Measurements from ENCODE around the gene CLK2.
A peak's percentile ranks its signal among the peaks of the same experiment; 100 is the strongest.
"Not testable (repeated sequence)": the region's sequence is repeated elsewhere in the genome, so short reads cannot be mapped to it uniquely, and the experiment has no call there.

Gene CLK2

GRCh38 chr1:155295942-155296267 lies 22.6 kb upstream of the CLK2 start:
- DNase-seq, result no peak

GRCh38 chr1:155295183-155295941 lies 22.1 kb upstream of the CLK2 start:
- DNase-seq, result no peak

GRCh38 chr1:155294520-155295182 lies 21.3 kb upstream of the CLK2 start:
- DNase-seq, result no peak

GRCh38 chr1:155293086-155293749 lies 19.9 kb upstream of the CLK2 start:
- DNase-seq, result no peak

GRCh38 chr1:155291006-155291405 lies 17.7 kb upstream of the CLK2 start:
- DNase-seq, result not testable (repeated sequence)

- no peak for DNase-seq
These were observed 14.8 kb upstream of the CLK2 start for GRCh38 chr1:155287987-155288543.

- no peak for DNase-seq
These were observed 13.2 kb upstream of the CLK2 start for GRCh38 chr1:155286544-155286943.

GRCh38 chr1:155285631-155286044 lies 12.3 kb upstream of the CLK2 start:
- no peak for DNase-seq

- DNase-seq, result no peak
These were observed 11.8 kb upstream of the CLK2 start for GRCh38 chr1:155285063-155285462.

- DNase-seq, result no peak
These were observed 11.2 kb upstream of the CLK2 start for GRCh38 chr1:155284476-155284875.

GRCh38 chr1:155282488-155283091 lies 9.3 kb upstream of the CLK2 start:
- DNase-seq, result no peak

GRCh38 chr1:155279268-155279667 lies 6.0 kb upstream of the CLK2 start:
- no peak for DNase-seq

GRCh38 chr1:155278689-155279160 lies 5.4 kb upstream of the CLK2 start:
- no peak for DNase-seq

- peak; percentile 9 for DNase-seq
These were observed 4.8 kb upstream of the CLK2 start for GRCh38 chr1:155277902-155278688.

GRCh38 chr1:155277070-155277901 lies 4.0 kb upstream of the CLK2 start, which contains the start of gene HCN3:
TSS of gene HCN3 (plus strand) at chr1:155277463. CDS start at chr1:155277591, 128 bp downstream.
- peak; percentile 99 for DNase-seq

GRCh38 chr1:155272466-155273342 lies 600 bp downstream of the CLK2 start:
- DNase-seq, result peak; percentile 80

- no peak for DNase-seq
These were observed 3.9 kb downstream of the CLK2 start for GRCh38 chr1:155269381-155269780.

GRCh38 chr1:155268630-155269029 lies 4.7 kb downstream of the CLK2 start:
- DNase-seq, result no peak

- no peak for DNase-seq
These were observed 5.9 kb downstream of the CLK2 start for GRCh38 chr1:155267373-155267772.

GRCh38 chr1:155266553-155266952 lies 6.8 kb downstream of the CLK2 start:
- DNase-seq, result no peak

Data from NCI-H774 (cell line).